Activated CD4-positive, alpha-beta T cell treated with anti-CD3 and anti-CD28 coated beads, Interleukin-2, amount 50 U/mL, for 4 hours (primary cell): ENCODE data around the gene ETV3.
"Not testable (repeated sequence)": the region's sequence is repeated elsewhere in the genome, so short reads cannot be mapped to it uniquely, and the experiment has no call there.

Experiments used
- DNase-seq, 2 experiments: peaks; one replicate each; pipeline ENCODE4 v3.0.0-alpha.2; 2020

ETV3 gene

GRCh38 chr1:157138220-157139051 lies at the start of gene ETV3:
TSS of gene ETV3 (minus strand) at chr1:157138395. CDS start at chr1:157136352, 2,043 bp downstream.
- DNase-seq, result peak; percentile 72 to 79

DNA sequence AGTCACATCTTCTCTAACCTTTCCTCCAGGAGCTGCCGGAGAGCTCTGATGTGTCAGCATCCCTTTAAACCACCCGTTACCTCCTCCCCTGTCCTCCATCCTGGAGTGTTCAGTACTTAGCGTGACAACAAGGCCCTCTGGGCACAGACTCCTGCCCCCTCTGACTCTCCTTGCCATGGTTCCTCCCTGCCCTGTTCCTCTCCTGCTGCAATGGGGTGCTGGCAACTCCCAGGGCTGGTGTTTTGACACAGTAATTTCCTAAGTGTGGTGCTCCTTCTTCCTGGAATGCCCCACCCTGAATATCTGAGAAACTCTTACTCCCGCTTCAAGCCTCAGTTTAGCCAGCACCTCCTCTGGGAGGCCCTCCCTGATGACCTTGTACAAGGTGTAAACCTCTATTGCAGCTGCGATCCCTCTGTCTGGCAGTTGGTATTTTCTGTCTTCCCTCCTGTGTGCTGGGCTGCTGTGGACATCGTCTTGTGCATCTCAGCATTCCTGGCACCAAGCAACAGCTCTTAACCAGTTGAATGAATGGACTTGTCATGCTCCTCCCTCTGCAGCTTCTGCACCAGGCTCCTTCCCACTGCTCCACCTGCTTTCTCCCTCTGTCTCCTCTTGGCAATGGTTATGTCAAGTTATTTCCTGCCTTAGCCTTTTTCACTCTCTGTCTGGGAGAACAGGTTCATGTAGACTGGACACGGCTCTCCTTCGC lies 48.2 kb upstream of the ETV3 start:
- DNase-seq, result no peak

DNA sequence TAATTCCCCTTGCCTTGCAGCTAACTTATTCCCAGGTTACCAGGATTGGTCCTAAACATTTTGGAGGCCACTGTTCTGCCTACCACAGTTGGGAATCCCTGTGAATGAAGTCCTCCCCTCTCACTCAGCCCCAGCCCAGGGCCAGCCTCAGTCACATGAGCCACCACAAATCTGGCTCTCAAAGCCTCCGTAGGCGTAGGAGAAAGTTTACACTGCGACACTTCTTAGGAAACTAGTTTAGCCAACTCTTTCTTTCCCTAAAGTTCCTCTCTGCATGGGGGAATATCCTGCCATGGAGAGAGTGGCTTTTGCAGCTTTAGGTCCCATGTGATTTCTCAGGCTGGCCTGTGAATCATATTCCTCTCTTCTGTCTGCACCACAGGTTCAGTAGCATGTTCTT lies 45.7 kb upstream of the ETV3 start:
- DNase-seq, result no peak

GRCh38 chr1:157182371-157182770 lies 44.2 kb upstream of the ETV3 start:
- DNase-seq, result not testable (repeated sequence)

DNA sequence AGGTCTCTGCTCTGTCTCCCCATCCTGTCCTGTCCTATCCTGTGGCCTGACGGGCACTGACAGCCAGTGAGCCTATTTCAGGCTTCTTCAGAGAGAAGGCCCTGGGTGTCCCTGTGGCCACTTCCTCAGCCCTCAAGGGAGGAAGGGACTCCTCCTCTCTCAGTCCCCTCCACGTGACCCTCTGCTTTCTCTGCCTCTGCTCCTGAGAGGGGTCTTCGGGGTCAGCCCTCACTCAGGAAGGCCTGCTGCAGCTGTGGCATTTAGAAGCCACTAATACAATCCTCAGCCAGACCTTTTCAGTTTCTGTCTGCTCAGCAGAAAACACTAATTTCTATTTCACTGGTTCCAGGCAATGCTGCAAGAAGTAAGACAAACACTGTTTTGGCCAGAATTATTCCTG lies 43.6 kb upstream of the ETV3 start:
- DNase-seq, result no peak

DNA sequence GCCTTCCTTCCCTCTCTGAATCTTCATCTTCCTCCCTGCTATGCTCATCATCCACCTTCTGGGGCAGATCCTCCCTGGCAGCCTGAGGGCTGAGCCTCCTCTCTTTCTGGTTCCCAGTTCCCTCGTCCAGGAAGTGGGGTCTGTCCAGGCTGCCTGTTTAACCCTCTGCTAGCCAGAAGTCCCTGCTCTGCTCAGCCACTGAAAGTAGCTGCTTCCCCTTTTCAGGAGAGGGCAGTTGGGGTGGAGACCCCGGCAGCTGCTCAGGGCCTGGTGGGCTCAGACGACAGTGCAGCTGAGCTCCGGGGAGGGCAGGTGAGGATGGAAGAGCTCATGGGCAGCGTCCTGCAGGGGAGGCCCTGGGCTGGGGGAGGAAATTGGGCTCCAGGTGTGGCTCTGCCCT lies 43.1 kb upstream of the ETV3 start:
- no peak for DNase-seq

DNA sequence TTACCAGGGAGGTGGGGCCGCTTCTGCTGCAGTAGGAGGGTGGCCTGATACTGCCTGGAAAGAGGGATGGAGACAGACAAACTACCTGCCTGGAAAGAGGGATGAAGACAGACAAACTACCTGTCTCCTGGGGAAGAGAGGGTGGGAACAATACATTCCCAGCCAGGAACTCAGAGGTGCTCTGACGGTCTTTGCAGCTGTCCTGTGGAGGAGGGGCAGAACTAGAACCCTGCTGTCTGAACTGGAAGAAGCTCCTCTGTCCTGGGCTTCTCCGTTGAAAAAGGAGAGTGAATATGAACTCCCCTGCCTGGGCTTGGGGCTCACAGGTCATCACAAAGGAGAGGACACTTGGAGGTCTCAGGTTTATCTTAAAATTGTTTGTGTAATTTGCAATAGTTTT lies 40.3 kb upstream of the ETV3 start:
- no peak for DNase-seq

DNA sequence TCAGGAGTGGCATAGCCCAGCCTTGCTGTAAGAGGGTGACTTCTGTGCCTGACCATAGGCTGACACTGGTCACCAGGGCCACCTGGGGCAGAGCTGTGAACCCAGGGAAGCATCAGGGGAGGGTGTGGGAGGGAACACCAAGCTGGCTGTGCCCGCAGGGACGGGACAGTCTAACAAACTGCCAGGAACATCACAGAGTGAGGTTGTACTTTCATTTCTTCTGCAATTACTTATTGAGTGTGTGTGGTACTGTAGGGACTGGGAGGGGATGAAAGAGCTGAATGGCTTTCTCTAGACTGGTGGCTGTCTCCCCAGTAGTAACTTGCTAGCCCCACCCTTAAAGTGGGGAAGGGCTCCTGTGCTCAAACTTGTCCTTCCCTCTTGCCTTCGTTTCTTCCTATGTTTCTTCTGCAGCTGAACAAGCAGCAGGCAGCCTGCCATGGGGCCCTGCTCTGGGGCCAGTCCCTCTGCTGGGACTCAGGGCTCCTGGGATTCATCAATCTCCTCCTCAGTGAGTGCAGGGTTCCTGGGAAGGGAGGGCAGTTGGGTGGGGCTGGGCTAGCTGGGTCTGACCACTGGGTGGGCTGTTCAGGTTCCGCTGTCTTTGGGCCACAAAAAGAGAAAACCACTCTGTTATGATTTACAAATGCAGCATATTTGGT lies 39.7 kb upstream of the ETV3 start:
- DNase-seq, result no peak

DNA sequence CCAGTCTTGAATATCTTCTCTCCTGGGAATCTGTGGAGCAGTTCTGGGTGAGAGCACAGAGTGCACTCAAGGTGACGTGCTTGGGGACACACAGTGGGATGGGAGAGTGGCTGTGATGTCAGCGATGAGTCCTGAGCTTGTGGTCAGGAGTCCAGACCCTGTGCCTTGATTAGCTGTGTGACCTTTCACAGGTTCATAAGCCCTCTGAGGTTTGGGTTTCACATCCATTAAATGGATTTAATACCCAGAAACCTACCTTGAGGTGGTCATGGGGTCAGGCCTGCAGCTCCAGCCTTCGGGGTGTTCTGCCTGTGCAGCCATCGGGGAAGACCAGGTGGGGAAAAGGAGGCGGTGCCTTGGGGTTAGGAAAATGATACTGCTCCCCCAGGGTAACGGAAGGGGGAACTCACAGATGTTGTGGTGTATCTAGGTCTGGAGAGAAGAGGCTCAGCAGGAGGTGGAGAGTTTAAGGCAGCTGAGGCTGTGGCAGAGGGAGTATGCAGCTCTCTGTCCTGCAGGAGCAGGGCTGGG lies 38.5 kb upstream of the ETV3 start:
- no peak for DNase-seq

GRCh38 chr1:157176016-157176415 lies 37.8 kb upstream of the ETV3 start:
- DNase-seq, result no peak

- DNase-seq, result no peak
Measured at GRCh38 chr1:157173900-157174410, 35.8 kb upstream of the ETV3 start.

- not testable (repeated sequence) for DNase-seq
Measured at GRCh38 chr1:157173241-157173640, 35.0 kb upstream of the ETV3 start.

GRCh38 chr1:157172591-157172990 lies 34.4 kb upstream of the ETV3 start:
- not testable (repeated sequence) for DNase-seq

DNA sequence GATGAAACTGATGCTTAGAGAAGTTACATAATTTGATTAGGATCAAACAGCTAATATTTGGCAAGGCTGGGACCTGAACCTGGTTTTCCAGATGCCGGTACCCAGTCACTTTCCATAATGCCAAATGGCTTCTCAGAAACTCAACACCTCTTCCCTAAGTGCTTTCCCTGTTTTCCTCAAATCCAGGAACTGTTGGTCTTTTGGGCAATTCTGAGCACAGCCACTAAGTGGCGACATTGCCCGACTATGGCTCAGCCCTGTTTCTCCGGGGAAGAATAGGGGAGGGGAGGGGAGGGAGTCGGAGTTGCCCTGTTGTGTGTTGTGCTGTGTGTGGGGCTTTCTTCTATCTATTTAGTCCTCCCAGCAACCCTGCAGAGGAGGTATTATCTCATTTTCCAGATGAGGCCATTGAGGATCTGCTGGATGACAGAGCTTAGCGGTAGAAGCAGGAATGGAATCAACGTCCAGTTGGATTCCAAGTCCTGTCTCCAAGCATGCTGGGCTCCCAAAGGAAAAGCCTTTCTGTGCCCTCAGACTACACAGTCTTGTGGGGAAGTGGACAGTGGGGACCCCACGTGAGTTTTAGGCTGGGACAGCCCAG lies 33.8 kb upstream of the ETV3 start:
- DNase-seq, result not testable (repeated sequence)

DNA sequence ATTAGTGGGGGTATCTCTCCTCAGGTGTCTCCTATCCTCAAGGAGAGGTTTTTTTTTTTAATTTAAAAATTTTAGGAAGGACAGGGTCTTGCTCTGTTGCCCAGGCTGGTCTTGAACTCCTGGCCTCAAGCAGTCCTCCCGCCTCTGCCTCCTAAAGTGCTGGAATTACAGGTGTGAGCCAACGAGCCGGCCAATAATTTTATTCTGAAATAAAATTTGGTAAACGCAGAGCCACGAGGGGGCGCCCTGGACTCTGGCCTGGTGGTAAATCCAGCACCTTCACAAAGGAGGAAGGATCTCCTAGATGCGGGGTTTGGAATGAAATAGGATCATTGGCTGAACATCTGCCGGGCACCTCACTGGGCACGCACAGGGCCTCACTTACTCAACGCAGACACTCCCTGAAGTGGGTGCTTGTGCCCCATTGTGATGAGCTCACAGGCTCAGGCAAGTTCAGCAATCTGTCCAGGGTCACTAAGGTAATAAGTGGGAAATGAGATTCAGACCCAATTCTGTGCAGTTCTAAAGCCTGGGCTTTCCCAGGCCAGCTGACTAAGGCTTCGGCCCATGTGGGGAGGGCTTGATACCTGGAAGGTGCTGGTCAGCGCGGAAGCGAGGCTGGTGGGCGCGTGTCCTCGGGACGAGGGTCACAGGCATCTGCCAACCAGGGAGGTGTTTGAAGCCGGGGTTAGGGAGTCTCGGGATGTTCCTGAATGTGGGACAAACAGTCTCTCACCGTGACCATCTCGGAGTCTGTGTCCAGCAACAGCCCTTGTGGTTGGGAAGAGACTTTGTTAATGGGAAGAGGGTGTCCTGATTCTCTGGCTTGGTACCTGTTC lies 32.7 kb upstream of the ETV3 start:
- peak; percentile 16 to 26 for DNase-seq

- no peak for DNase-seq
Measured at GRCh38 chr1:157168015-157168414, 29.8 kb upstream of the ETV3 start.

DNA sequence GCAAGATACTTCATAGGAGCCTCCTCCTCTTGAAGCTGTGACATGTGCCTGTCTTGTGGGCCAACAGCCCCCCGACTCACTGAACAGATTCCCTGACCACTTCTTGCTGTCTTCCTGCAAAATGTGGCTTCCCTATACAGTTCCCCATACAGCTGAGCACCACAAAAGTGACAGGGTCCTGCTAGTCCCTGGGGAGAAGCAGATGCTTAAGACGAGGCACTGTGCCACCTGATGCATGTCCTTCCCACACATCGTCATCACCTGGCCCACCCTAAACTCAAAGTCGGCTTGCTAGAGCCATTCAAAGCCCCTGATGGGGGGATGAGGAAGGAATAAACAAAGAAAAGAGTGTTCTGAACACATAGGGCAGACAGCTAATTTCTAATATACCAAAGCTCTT lies 29.2 kb upstream of the ETV3 start:
- DNase-seq, result no peak

DNA sequence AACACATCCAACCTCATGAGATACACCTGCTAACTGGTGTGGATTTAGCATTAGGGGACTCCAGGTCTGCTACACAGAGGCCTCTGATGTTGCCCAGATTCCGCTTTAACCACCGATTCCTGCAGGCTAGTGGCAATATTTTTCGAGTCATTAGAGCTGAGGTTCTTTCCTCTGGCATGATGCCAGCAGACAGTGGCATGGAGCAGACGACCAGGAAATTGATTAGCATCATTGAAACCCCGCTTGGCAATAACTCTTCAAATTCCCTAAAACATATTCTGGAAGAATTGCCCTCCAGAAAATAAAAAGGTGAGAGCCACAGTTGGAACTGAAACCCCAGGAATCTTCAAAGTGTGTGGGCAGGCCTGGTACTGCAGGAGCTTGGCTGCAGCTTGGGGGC lies 28.4 kb upstream of the ETV3 start:
- no peak for DNase-seq

DNA sequence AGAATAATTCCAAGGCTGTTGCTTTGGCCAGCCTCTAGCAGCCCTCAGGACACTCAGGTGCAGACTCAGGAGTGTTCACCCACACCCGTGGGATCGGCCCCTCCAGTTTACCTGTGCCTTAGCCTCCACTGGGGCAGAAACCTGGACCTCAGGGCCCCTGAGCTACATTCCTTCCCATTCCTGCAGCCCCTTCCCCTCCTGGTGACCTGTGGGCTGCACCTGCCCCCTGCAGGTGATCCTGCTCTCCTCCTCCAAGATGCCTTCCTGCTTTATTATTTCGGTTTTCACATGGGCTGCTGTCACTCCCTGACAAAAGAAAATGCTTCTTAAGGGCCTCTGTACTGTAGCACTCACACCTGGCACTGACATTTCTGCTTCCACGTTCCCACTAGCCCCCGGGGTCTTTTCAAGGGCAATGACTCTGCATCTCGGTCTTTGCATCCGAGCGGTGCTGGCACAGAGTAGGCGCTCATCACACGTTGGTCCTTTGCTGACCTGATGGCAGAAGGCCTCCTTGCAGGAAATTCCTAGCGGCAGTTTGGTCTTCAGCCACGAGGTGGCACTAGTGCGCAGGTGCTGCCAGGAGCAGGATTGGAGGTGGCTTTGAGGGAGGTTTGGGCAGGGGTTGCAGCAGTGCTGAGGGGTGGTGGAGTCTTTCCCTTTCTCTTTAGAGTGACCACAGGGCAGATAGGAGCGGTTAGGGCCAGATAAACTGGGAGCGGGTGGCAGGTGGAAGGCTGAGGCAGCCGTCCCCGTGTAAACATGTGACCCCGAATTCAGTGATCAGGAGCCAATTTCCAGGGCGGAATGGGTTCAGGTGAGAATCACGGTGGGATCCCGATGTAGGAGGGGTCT lies 25.3 kb upstream of the ETV3 start:
- DNase-seq, result peak; percentile 63 to 72

DNA sequence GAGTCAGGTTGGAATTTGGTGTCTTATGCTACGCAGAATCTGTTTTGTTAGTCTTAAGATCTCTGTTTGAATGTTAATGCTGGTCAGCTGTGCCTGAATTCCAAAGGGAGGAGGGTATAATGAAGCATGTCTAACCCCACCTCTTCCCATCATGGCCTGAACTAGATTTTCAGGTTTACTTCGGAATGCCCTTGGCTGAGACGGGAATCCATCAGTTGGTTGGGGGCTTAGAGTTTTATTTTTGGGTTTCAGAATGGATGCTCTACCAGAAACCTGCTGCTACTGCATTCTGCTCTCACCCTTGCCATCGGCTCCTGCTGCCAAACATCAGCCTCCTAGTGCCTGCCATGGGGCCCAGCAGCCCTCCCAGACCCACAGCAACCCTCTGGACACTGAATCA lies 24.1 kb upstream of the ETV3 start:
- DNase-seq, result no peak

DNA sequence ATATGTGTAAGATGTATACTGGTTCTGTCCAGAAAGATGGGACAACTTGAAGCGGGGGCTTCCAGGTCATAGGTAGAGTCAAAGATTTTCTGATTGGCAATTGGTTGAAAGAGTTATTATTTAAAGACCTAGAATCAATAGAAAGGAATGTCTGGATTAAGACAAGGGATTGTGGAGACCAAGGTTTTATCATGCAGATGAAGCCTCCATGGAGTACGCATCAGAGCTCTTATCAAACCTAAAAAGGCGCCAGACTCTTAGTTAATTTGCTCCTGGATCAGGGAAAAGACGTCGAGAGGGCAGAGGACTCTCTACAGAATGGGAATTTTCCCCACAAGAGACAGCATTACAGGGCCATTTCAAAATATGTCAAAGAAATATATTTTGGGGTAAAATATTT lies 23.7 kb upstream of the ETV3 start:
- DNase-seq, result no peak
